Transverse colon (tissue), 4 donors: ENCODE data around the gene MAU2. TPM values are rescaled to one million over a fixed set of nuclear protein-coding genes. Genes with fewer than 3 reads are reported as not detected.

Source experiments
- DNase-seq: peaks from one replicate; pipeline ENCODE4 v3.0.0-alpha.2; 2019
- H3K27ac ChIP-seq, 4 donors: fragments of 200-600 bp; sonication (generic); 2 replicates each; pipeline ENCODE4 v1.5.1; 2016 to 2018; ENCODE audit warnings: inconsistent platforms in 4 of 4
- H3K27me3 ChIP-seq: fragments of 200-600 bp; sonication (generic); 2 replicates; pipeline ENCODE4 v1.5.1; 2017; ENCODE audit warnings: inconsistent platforms
- H3K36me3 ChIP-seq, 4 donors: fragments of 200-600 bp; sonication (generic); 2 replicates each; pipeline ENCODE4 v1.5.1; 2017 to 2019; ENCODE audit warnings: inconsistent platforms in 4 of 4
- H3K4me1 ChIP-seq, 4 donors: fragments of 200-600 bp; sonication (generic); 2 replicates each; pipeline ENCODE4 v1.5.1; 2017 to 2020; ENCODE audit warnings: inconsistent platforms in 4 of 4
- H3K4me3 ChIP-seq, 4 donors: fragments of 200-600 bp; sonication (generic); 1 replicate in 1 of 4; 2 replicates in 3 of 4; pipeline versions ENCODE4 v1.5.1 to v1.6.1; 2017 to 2019; ENCODE audit warnings: inconsistent platforms in 4 of 4
- H3K9me3 ChIP-seq, 2 donors: fragments of 200-600 bp; sonication (generic); 2 replicates each; pipeline ENCODE4 v1.5.1; 2017 to 2019; ENCODE audit warnings: inconsistent platforms in 2 of 2
- EP300 ChIP-seq: sonication (generic); formaldehyde crosslinking; IDR thresholded peaks from one replicate; pipeline ENCODE4 v1.6.1; 2017; ENCODE audit warnings: antibody characterized with exemption, low read depth
- POLR2A ChIP-seq: fragments of 450-650 bp; IDR thresholded peaks from one replicate; pipeline ENCODE4 v1.6.1; 2016; ENCODE audit warnings: antibody characterized with exemption, mild to moderate bottlenecking, moderate library complexity
- POLR2AphosphoS5 ChIP-seq, 3 donors: sonication (generic); formaldehyde crosslinking; IDR thresholded peaks; one replicate each; pipeline ENCODE4 v1.6.1; 2016; ENCODE audit warnings: antibody characterized with exemption in 3 of 3
- WGBS, 2 donors: methylation state at CpG; one replicate each; pipeline ENCODE4 v1.1.5; 2018; ENCODE audit warnings: low coverage in 1 of 2; 5-methylcytosine and 5-hydroxymethylcytosine counted together
- in situ Hi-C, 4 donors: fragments of 200-750 bp; cut with MboI; loops; one replicate each; pipeline versions ENCODE4 v1.15.0 to v1.15.1; 2017; ENCODE audit warnings: low sequenced_read_pairs in 3 of 4, low pct_ligation_motif_present in 1 of 4, low pct_unique_long_range_greater_than_20kb in 1 of 4
- intact Hi-C: fragments of 100-400 bp; cut with DNase I; formaldehyde crosslinking; loops from one replicate; pipeline ENCODE4 v1.15.1; 2023; ENCODE audit warnings: low total_unique reads
- total RNA-seq, 4 donors: library from RNA; depleted of rRNA; stranded (reverse); fragments of >200 nt; gene quantifications; one replicate each; pipeline ENCODE4 v1.1.0, GENCODE V29; 2016
- TF ChIP-seq, protein P1 (sequence below), 5 experiments: fragments of 200-600 bp in 3 of 5; fragments of 450-650 bp in 2 of 5; sonication (generic) in 3 of 5; IDR thresholded peaks; 1 replicate in 2 of 5; 2 replicates in 3 of 5; pipeline ENCODE4 v1.5.1; 2016 to 2017; ENCODE audit warnings: antibody characterized with exemption in 5 of 5, inconsistent platforms in 3 of 5, mild to moderate bottlenecking in 2 of 5, moderate library complexity in 1 of 5

Gene MAU2
- total RNA-seq, 4 donors from 2014 or later, result 59.1 to 214 (median 79.2) TPM

DNA sequence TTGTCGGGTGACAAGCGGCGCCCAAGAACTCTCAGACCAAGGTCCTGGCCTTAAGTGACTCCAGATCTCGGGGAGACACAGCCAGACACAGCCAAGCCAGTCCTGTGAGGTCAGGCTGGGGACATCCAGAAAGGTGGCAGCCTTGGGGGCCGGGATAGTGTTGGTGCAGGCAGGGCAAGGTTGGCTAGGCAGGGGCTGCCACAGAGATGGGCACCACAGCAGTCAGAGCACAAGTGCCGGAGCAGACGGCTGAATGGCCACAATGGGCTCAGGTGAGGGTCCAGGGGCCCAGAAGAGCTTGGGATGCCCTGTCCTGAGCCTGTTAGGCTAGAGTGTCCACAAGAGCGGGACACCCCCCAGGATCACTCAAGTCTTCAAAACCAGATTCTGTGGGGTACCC is 32.2 kb downstream of the MAU2 start:
- no peaks in the 10 kb centered on the region for H3K27me3 ChIP-seq
- peaks cover 0 to 68% (median 26%) of the 10 kb centered on the region in 4 donors for H3K36me3 ChIP-seq
- no peak for DNase-seq
- H3K9me3 ChIP-seq, result no peaks in the 10 kb centered on the region
- no peak for TF ChIP-seq POLR2A
- TF ChIP-seq, protein P1, sequence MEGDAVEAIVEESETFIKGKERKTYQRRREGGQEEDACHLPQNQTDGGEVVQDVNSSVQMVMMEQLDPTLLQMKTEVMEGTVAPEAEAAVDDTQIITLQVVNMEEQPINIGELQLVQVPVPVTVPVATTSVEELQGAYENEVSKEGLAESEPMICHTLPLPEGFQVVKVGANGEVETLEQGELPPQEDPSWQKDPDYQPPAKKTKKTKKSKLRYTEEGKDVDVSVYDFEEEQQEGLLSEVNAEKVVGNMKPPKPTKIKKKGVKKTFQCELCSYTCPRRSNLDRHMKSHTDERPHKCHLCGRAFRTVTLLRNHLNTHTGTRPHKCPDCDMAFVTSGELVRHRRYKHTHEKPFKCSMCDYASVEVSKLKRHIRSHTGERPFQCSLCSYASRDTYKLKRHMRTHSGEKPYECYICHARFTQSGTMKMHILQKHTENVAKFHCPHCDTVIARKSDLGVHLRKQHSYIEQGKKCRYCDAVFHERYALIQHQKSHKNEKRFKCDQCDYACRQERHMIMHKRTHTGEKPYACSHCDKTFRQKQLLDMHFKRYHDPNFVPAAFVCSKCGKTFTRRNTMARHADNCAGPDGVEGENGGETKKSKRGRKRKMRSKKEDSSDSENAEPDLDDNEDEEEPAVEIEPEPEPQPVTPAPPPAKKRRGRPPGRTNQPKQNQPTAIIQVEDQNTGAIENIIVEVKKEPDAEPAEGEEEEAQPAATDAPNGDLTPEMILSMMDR (IDR thresholded peaks at IDR 0.05), result no peak
- no peak for TF ChIP-seq EP300
- TF ChIP-seq POLR2AphosphoS5 (IDR thresholded peaks at IDR 0.05), result no peak
- no peak overlapping the region for H3K27ac ChIP-seq
- in situ Hi-C loops (loop anchor here in 2 of 4 donors (25.0 kb wide), 1 partner anchor 134 kb away; no protein-coding TSS in a partner anchor), intact Hi-C loops (no loop called here)
- 97% methylated on average over 8 of the region's 8 CpGs; no CpG with 5 or more reads in 1 of the 2 donors for WGBS, 2 donors
- H3K4me3 ChIP-seq, result no peak overlapping the region
- H3K4me1 ChIP-seq, result no peaks in the 10 kb centered on the region

DNA sequence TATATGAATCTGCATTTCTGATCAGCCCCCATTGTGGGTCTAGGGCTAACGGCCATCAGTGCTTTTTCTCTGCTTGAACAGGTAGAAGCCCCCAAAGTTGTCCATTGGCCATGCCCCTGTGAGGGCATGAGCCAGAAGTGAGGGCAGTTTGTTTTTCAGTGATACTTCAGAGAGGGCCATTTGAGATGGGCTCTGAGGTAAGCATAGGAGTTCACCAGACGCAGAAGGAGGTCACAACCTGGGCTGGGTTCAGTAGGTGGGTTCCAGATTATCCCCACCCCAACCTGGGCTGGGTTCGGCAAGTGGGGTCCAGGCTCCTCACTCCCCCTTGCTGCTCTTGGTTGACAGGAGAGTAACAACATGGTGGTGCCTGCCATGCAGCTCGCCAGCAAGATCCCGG is 33.4 kb downstream of the MAU2 start:
- Histone ChIP-seq H3K27ac (no peak overlapping the region), H3K36me3 (peaks cover 0 to 66% (median 25%) of the 10 kb centered on the region in 4 donors), H3K27me3 (no peaks in the 10 kb centered on the region), H3K4me1 (no peaks in the 10 kb centered on the region), H3K9me3 (no peaks in the 10 kb centered on the region), H3K4me3 (no peak overlapping the region)
- TF ChIP-seq EP300 (no peak), POLR2A (no peak), POLR2AphosphoS5 (IDR thresholded peaks at IDR 0.05) (no peak)
- TF ChIP-seq, protein P1 (IDR thresholded peaks at IDR 0.05), result no peak
- in situ Hi-C loops (loop anchor here in 2 of 4 donors (25.0 kb wide), 1 partner anchor 133 kb away; no protein-coding TSS in a partner anchor), intact Hi-C loops (no loop called here)
- WGBS, 2 donors, result 96 to 100% methylated on average over 2 to 5 of the region's 5 CpGs
- DNase-seq, result no peak

DNA sequence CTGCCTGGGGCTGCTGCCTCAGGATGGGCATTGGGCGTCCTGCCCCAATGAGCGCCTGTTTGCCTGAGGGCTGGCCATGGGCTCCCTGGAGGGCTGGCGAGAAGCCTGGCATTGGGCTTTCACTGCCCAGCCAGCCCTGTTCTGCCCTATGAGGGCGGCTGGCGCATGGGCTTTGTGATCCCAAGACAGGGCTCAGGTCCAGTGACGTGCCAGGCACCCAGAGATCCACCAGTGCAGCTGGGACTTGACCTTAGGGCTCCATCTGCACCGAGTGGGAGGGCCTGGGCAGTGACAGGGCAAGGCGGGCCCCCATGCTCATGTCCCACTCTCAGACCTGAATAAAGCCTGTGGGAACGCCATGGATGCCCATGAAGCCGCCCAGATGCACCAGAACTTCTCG is 34.3 kb downstream of the MAU2 start:
- intact Hi-C loops (no loop called here), in situ Hi-C loops (loop anchor here in 2 of 4 donors (25.0 kb wide), 1 partner anchor 132 kb away; no protein-coding TSS in a partner anchor)
- H3K27ac ChIP-seq, result no peak overlapping the region
- no peak for TF ChIP-seq EP300
- TF ChIP-seq POLR2A, result no peak
- no peak for TF ChIP-seq POLR2AphosphoS5 (IDR thresholded peaks at IDR 0.05)
- H3K36me3 ChIP-seq, result peaks cover 0 to 58% (median 22%) of the 10 kb centered on the region in 4 donors
- DNase-seq, result no peak
- H3K9me3 ChIP-seq, result no peaks in the 10 kb centered on the region
- 95% methylated on average over 8 of the region's 11 CpGs; no CpG with 5 or more reads in 1 of the 2 donors for WGBS, 2 donors
- no peaks in the 10 kb centered on the region for H3K4me1 ChIP-seq
- no peak overlapping the region for H3K4me3 ChIP-seq
- no peaks in the 10 kb centered on the region for H3K27me3 ChIP-seq

DNA sequence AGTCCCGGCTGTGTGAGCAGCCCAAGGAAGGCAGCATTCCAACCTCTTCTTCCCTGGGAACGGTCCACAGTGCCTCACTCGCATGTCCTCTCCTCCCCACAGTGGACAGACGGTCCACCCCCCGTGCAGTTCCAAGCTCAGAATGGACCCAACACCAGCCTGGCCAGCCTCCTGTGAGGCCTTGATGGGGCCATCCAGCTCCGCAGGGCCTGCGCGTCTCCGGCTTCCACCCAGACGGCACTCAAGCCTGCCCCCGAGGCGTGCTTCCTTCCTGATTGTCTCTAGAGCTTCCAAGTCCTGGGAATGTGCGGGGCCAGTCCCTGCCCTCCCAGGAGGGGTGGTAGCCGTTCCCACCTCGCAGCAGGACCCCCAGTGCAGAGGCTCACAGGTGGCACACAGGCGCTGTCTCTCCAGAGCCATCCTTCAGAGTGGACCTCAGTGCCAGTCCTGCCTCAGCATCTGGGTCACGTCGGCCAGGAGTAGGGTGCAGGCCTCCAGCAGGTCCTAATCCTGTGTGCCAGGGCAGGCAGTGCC is 35.0 kb downstream of the MAU2 start:
- Histone ChIP-seq H3K4me3 (no peak overlapping the region), H3K36me3 (peaks cover 0 to 58% (median 22%) of the 10 kb centered on the region in 4 donors), H3K27ac (no peak overlapping the region), H3K9me3 (no peaks in the 10 kb centered on the region), H3K4me1 (no peaks in the 10 kb centered on the region), H3K27me3 (no peaks in the 10 kb centered on the region)
- TF ChIP-seq EP300 (no peak), POLR2A (no peak), POLR2AphosphoS5 (IDR thresholded peaks at IDR 0.05) (no peak)
- TF ChIP-seq, protein P1 (IDR thresholded peaks at IDR 0.05), result no peak
- in situ Hi-C loops (loop anchor here in 2 of 4 donors (25.0 kb wide), 1 partner anchor 132 kb away; no protein-coding TSS in a partner anchor), intact Hi-C loops (no loop called here)
- DNase-seq, result no peak
- WGBS, 2 donors, result 94% methylated on average over 17 of the region's 18 CpGs; no CpG with 5 or more reads in 1 of the 2 donors
